GM19328 (cell line): ENCODE data around the gene TIMM22.
"Not testable (repeated sequence)": the region's sequence is repeated elsewhere in the genome, so short reads cannot be mapped to it uniquely, and the experiment has no call there.

Experiments
- ATAC-seq: cut with Tn5 transposase; IDR thresholded peaks from one replicate; pipeline ENCODE4 v1.9.1; 2021; ENCODE audit warnings: mild to moderate bottlenecking, moderate library complexity; ENCODE audit not compliant: unreplicated experiment

Gene TIMM22

DNA sequence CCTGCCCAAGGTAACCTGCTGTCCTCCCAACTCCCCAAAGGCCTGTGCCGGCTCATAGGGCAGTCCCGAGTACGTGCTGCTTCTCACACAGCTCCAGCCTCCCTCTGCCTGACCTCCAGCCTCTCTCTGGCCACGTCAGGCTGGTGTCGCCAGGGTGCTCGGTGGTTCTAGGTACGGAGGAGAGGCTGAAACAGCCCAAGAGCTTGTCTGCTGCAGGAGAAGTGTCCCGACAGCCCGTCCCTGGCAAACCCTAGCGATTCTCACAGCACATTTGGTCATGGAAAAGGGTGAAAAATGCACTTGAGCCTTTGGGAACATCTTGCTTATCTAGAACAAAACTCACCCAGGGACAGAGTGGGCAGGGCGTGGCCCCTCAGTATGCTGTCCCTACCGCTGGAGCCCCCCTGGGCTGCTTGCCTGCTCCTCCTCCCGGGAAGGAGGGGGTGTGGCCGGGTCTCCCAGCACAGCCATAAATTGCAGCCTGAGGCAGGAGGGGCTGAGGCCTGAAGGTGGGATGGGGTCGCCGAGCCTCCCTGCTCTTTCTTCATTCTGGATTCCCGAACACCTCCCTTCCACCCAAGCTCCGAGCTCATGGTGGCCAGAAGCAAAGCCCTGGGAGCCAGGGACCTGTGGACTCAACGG lies 40.4 kb downstream of the TIMM22 start:
- ATAC-seq, result no peak

DNA sequence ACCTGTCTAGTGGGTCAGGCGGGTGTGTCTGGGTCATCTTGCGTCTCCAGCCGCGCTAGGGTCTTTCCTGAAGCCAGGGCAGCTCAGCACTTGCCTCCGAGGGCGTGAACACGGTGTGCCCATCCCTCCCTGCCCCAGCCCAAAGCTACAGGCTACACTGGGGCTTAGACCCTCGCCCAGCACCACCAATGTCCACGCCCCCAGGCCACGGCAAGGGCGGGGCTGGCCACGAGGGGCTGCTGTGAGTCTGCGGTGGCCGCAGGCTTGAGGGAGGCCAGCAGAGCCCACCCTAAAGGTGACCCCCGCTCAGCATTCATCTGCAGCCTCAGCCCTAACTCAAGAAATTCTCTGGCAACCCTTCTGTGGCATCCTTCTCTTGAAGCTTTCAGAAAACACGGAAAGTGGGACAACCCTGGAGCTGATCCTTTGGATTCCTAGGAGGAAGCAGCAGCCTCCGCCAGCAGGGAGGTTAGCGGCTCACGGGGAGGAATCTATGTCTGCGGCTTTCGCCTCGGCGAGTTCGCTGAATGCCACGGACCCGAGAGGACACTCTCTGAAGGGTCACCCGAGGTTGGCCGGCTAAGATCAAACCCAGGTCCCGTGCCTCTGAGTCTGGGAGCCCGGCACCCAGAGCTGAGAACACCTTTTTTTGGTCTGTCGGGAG lies 41.7 kb downstream of the TIMM22 start:
- no peak for ATAC-seq

DNA sequence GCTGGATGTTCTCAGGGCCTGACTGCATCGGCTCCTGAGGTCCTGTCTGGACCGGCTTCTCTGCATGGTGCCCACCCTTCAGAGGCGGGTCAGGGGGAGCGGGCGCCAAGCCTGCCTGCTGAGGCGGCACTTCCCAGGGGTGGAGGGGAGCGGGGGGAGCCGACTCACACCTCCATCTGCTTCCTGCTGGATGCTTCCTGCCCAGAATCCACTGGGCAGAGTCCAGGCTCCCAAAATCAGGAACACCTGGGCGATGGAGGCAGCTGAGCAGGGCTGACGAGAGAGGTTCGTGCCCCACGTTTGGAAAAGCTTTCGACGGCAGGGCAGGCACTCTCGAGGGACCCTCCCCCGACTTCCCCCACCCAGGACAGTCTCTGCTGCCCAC lies 42.2 kb downstream of the TIMM22 start:
- no peak for ATAC-seq

DNA sequence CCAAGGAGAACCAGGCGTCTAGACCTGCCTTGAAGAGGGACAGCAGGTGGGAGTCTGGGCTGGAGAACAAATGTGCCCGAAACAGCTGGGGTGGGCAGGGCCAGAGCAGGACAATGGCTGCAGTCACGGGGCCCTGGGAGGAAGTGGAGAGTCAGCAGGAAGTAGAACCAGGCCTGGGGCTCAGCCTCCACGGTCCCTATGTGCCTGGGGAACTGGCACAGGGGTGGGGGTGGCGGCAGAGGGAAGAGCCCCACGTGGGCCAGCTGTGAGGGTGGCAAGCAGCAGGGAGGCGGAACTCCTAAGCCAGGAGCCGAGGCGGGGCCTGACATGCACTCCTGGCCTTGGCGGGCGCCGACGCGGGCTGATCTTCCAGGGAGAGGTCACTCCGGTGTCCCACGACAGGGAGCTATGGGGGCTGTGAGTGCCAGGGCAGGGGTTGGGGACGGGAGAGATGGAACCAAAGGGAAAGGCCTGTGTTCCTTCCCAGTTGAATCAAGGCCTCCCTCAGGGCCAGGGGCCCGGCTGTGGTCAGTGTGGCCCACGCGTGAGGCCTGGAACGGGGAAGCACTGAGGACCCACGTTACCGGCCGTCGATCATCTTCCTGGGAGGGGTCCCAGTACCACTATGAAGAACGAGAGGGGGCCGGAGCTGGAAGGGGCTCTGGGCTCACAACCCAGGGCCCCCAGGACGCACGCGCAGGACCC lies 42.7 kb downstream of the TIMM22 start:
- ATAC-seq, result no peak

DNA sequence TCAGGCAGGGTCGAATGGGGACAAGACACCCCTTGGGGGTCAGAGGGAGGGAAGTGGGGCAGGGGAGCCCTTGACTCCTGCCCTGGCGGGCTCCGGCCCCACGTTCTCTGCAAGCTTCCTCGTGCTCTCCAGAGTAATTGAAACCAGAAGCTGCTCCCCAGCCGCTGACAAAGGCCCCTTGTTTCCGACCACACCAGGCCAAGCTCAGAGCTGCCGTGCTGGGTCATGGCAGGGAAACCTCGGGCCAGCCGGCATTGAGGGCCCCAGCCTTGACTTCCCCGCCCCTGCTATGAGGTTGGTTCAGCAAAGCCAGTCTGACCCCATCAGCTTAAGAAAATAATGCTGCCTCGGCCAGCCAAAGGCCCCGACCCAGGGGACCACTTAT lies 43.3 kb downstream of the TIMM22 start:
- ATAC-seq, result no peak

DNA sequence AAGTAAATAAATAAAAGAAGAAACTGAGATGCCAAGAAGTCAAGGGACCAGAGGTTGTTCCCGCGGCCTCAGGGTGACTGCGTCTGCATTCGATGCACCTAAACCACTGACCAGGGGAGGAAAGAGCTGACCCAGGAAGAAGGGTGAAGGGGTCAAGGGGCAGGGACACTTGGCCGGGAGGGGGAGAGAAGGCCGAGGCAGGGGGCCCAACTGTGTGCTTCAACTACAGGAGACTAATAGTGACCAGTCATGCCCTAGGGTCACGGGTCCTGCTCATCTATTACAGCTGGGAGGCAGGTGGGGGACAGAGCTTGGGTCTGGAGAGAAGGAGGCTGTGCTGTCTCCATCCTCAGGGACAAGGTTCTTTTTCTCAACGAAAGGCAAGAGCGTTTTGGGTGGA lies 44.8 kb downstream of the TIMM22 start:
- ATAC-seq, result no peak

DNA sequence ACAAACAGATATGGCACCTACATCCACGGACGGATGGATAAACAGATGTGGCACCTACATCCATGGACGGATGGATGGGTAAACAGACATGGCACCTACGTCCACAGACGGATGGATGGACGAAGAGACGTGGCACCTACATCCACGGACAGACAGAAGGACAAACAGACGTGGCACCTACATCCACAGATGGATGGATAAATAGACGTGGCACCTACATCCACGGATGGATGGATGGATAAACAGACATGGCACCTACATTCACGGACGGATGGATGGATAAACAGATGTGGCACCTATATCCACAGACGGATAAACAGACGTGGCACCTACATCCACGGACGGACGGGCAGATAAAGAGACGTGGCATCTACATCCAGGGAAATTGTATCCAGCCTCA lies 45.6 kb downstream of the TIMM22 start:
- no peak for ATAC-seq

DNA sequence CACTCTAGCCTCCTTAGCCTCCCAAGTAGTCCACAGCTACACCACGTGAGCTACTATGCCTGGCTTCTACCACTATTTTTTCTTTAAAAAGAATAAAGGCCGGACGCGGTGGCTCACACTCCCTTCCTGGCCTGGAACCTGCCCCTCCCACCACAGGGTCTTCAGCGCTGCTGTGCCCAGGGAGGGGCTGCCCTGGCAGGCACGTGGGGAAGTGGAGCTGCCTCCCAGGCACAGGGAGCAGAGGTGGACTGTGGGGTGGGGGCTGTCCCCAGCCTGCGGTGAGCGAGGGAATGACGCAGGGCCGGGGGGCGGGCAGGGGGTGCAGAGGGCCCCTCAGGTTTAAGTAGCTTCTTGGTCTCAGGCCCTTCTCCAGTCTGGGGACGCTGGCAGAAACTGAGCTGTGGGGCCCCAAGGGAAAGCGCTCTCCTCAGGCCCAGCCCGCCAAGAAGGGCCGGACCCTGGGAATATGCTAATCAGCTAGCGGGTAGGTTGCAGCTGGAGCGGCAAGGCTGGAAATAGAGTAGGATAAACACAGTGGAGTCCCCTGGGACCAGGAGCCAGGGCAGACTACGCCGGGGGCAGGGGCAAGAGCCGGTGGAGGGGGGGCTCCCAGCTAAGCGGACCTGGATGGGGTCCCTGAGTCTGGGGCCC lies 46.8 kb downstream of the TIMM22 start:
- ATAC-seq, result no peak

DNA sequence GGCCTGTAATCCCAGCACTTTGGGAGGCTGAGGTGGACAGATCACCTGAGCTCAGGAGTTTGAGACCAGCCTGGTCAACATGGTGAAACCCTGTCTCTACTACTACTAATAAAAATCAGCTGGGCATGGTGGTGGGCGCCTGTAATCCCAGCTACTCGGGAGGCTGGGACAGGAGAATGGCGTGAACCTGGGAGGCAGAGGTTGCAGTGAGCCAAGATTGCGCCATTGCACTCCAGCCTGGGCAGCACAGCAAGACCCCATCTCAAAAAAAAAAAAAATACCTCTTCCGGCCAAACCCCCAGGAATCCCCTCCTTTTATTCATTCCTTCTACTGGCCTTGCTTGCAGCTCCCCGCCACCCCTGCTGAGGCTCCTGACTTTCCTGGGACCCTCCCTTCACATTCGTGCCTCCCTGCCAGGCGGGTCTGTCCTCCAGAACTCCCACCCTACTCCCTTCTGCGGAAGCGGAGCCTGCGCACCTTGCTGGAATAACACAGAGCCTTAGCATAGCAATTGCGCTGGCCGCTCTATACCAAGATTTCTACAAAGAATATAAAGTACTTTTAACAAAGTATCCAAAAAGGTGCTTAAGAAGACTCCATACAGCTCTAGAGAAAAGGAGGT lies 47.6 kb downstream of the TIMM22 start:
- ATAC-seq, result not testable (repeated sequence)

DNA sequence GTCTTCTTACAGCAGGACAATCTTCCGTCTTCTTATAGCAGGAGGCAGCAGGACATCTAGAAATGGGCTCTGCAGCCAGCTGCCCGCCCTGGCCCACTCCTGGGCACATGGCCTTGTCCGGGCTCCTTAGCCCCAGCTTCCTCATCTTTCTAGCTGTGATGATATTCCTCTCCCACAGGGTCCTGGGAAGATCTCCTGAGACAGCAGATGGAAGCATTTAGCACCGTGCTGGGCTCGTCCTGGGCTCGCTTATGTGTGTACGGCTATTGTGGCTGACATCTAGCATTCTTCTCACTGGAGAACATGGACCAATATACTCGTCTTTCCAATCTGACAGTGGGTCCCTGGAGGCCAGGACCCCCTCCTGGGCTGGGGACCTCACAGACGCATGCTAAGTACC lies 48.5 kb downstream of the TIMM22 start:
- ATAC-seq, result no peak

DNA sequence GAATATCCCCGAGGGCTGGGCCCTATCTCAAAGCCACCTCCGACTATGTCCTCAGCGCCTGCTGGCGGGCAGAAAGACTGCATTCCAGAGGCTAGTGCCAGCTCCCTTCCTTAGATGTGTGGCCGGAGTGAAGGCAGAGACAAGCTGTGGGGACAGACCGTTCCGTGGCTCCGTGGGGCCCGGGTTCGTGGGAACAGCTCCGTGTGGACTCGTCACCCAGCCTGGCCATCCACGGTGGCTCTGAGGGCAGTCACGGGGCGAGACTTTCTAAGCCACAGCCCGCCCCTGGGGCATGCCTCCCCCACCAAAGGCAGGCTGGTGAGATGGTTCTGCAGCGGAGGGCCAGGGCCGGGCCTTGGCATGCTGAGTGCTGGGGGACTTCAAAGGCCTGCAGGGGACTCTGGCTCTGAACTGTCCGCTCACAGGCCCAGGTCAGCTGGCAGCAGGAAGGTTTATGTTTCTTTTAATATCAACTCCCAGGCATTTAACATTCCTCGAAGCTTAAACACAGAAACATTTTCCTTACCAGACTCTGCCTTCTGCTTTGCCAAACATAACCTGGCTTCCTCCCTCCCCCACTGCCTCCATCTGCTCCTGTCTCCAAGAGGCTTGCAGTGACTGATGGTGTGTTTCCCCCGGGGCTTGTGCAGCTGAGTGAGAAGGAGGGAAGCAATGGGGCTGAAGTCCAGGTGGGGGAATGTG lies 50.4 kb downstream of the TIMM22 start:
- ATAC-seq, result no peak

DNA sequence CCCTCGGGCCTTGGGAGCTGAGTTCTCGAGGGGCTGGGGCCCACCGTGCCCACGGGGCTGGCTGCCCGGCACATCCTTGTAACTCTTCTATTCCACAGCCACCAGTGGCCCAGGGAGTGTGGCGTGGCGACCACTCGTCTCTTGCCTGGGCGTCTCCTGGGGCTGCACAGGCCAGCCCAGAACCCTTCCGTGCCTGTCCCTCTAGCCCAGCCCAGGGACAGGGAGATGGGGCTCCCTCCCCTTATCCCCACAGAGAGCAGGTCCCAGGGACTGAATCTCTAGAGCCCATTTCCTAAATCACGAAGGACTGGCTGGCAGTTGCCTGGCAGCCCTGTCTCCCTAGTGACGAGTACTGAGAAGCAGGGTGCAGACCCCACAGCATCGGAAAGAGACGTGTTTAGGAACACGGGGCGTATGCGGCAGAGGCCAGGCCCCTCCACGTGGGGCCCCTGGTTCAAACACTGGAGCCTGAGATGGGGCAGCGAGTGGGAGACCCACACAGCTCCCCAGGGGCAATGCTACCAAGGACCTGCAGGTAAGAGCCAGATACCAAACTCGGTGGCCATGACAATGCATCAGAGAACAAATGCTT lies 51.0 kb downstream of the TIMM22 start:
- no peak for ATAC-seq

DNA sequence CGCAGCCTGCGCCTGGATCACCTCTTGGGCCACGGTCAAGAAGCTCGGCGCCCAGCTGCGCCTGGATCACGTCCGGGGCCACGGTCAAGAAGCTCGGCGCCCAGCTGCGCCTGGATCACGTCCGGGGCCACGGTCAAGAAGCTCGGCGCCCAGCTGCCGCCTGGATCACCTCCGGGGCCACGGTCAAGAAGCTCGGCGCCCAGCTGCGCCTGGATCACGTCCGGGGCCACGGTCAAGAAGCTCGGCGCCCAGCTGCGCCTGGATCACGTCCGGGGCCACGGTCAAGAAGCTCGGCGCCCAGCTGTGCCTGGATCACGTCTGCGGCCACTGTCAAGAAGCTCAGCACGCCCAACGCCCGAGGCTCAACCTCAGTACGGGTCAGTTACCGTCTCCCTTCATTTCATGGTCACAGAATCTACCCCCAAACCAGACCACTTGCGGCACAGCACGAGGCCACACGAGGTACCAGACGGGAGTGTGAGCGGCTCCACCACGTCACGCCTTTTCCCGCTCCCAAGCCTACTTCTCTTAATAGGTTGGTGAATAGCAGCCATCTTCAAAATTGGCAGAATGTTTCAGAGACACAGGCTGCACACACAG lies 51.7 kb downstream of the TIMM22 start:
- not testable (repeated sequence) for ATAC-seq

DNA sequence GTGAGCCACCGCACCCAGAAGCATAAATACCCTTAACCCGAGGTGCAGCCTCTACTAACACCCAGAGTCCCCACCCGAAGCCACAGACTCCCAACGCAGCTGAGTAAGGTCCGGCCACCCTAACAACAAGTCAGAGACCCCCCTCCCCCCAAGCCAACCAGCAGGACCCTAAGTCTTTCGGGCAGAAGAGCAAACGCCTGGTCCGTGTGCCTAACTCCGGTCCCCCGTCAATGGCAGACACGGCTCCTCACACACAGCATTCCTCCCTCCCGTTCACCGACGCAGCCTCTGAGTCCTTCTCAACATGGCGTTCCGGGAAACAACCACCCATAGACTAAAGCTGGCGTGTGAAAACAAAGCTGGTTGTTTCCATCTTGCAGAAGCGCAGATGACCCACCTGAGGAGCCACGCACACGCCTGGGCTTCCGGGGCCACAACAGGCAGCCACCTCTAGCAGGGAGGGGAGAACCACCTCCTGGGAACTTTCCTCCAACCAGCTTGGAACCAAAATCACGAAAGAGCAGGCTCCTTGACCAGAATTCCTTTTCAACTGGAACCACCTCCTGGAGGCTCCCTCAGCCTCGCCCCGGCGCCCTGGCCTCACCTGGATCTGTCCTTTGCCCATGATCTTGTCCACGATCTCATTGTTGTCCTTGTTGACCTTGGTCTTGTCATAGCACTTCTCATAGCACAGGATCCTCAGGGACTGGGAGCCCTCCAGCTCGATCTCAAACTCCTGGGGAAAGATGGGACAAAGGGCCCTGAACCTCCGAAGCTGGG lies 52.7 kb downstream of the TIMM22 start:
- ATAC-seq, result no peak

DNA sequence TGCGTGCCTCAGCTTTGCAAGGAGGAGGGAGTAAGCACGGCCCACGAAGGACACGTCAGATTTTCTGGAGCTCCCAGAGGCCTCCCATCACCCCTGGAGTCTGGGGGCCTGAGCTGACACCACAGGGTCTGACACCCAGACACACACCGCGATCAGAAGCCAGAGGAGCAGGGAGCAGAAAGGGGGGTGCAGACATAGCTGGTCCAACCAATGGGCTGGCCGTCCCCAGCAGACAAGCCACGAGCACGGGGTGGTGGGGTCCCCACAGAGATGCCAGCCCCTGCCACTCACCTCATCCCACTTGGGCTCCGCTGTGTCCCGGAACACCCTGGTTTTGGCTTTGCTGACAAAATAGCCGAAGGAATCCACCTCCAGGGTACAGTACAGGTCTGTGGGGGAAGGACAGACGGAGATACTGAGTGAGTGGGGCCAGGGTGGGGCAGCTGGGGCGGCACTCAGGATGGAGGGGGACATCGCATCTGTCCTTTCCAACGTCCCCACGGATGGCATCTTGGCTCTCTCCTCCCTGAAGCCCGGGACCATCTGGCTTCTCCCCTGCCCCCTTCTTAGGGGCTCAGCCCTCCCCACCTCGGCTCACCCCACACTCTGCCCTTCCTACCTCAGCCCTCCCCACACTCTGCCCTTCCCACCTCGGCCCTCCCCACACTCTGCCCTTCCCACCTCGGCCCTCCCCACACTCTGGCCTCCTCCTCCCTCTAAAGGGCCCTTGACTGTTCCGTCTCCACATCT lies 53.5 kb downstream of the TIMM22 start:
- ATAC-seq, result no peak

DNA sequence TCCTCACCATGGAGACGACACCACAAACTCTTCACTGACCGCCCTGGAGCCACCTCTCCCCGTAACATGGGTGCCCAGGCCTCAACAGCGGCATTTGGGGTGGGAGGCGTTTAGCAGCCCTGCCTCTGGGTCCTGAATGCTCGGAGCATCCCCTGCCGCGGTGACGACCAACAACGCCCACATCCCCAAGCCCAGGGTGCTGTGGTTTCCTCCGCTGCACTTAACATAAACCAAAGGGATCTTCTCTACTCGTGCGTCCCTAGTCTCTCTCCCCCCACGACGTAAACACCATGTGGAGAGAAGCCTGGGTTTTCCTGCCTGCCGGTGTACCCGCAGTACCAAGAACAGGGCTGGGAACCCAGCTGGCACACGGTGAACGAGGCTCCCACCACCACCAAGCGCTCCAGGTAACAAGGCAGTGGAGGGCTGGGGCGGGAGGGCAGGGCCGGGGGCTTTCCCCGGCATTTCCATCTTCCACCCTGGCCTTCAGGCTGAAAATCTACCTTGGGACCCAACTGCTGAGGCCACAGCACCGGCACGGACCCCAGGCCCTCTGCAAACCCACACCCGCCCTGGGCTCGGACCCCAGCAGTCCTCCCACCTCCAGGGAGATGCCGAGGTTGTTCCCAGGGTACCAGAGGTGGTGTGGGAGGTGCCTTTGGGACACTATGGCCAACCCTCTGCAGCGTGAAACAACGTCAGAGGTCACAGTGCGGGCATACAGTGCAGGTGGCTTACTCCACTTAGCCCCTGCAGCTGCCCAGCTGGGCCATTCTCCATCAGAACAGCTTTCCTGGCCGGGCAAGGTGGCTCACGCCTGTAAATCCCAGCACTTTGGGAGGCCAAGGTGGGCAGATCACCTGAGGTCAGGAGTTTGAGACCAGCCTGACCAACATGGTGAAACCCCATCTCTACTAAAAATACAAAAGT lies 54.3 kb downstream of the TIMM22 start:
- ATAC-seq, result no peak
